Retinal pigment epithelial cell (primary cell): ENCODE results near the gene PROM1.

ENCODE experiments used
- DNase-seq: peaks from one replicate; pipeline ENCODE4 v3.0.0-alpha.2; 2010; ENCODE audit warnings: low read depth
- H3K4me3 ChIP-seq: 2 replicates; pipeline ENCODE4 v1.5.1; 2011; ENCODE audit warnings: mild to moderate bottlenecking, low read length, control low read depth, moderate library complexity
- CTCF ChIP-seq: conservative IDR thresholded peaks from 2 replicates; pipeline ENCODE4 v1.5.1; 2011; ENCODE audit warnings: low read depth, low read length, control low read depth, inconsistent platforms

PROM1 gene

GRCh38 chr4:15976456-15977447 is 107.1 kb downstream of the PROM1 start:
- DNase-seq = no peak
- peak; percentile 6 for TF ChIP-seq CTCF

GRCh38 chr4:15971068-15971801 is 112.6 kb downstream of the PROM1 start:
- TF ChIP-seq CTCF = no peak
- H3K4me3 ChIP-seq = no peak overlapping the region
- no peak for DNase-seq

More at GRCh38 chr4:15976456-15977447, 107.1 kb downstream of the PROM1 start:
- no peak overlapping the region for H3K4me3 ChIP-seq

GRCh38 chr4:15968551-15969300 is 115.1 kb downstream of the PROM1 start:
- no peak for DNase-seq
- TF ChIP-seq CTCF = no peak
- no peak overlapping the region for H3K4me3 ChIP-seq

GRCh38 chr4:15965325-15965724 is 118.5 kb downstream of the PROM1 start:
- DNase-seq = no peak
- TF ChIP-seq CTCF = no peak

GRCh38 chr4:15964159-15964558 is 119.7 kb downstream of the PROM1 start:
- H3K4me3 ChIP-seq = no peak overlapping the region
- no peak for DNase-seq
- TF ChIP-seq CTCF = peak; percentile 18

More at GRCh38 chr4:15965325-15965724, 118.5 kb downstream of the PROM1 start:
- H3K4me3 ChIP-seq = no peak overlapping the region

- no peak for DNase-seq
- TF ChIP-seq CTCF = no peak
- no peak overlapping the region for H3K4me3 ChIP-seq
Measured at GRCh38 chr4:15963576-15963975, 120.2 kb downstream of the PROM1 start.
